Endothelial cell of umbilical vein (primary cell): ENCODE measurements around the gene CHMP3. TPM values are rescaled to one million over a fixed set of nuclear protein-coding genes. Genes with fewer than 3 reads are reported as not detected.

ENCODE experiments used
- BruUV-seq: library from RNA; stranded (reverse); fragments of 400-500 nt; replicated peaks from 2 replicates; lab custom pipeline; 2021; lab: Mats Ljungman, UMichigan
- CTCF ChIA-PET: fragments of 300-600, 350-600 bp; sonication (Branson Sonifier 250); formaldehyde crosslinking; loops from one replicate; lab custom pipeline; 2021; ENCODE audit warnings: antibody characterized with exemption, inconsistent platforms; lab: Charles Lee
- POLR2A ChIA-PET: fragments of 300-600, 350-600 bp; sonication (Branson Sonifier 250); formaldehyde crosslinking; loops from one replicate; lab custom pipeline; 2021; ENCODE audit warnings: antibody characterized with exemption, inconsistent platforms; lab: Charles Lee
- DNase-seq: peaks from one replicate; pipeline ENCODE4 v3.0.0-alpha.2; 2011; ENCODE audit warnings: low read depth, low spot score
- FAIRE-seq: peaks from 2 replicates; lab custom pipeline; 2011; peaks lifted over from hg19 to GRCh38; lab: Jason Lieb, UNC
- H2AFZ ChIP-seq: 2 replicates; pipeline ENCODE4 v1.6.0; 2012; ENCODE audit warnings: low read depth, low read length, control low read depth, inconsistent platforms
- H3K27ac ChIP-seq: 2 replicates; pipeline ENCODE4 v1.5.1; 2011; ENCODE audit warnings: low read depth, mild to moderate bottlenecking, control low read depth, low read length, moderate library complexity; ENCODE audit not compliant: insufficient read depth
- H3K27me3 ChIP-seq, 2 experiments: 2 replicates each; pipeline versions ENCODE4 v1.6.0 to v1.6.1; 2011; ENCODE audit warnings: low read length in 2 of 2, mixed read lengths in 1 of 2; ENCODE audit not compliant: control insufficient read depth in 2 of 2, insufficient read depth in 2 of 2
- H3K36me3 ChIP-seq, 2 experiments: 2 replicates in 1 of 2; 3 replicates in 1 of 2; pipeline ENCODE4 v1.5.1; 2011; ENCODE audit warnings: low read length in 2 of 2, mild to moderate bottlenecking in 1 of 2, moderate library complexity in 1 of 2; ENCODE audit not compliant: control insufficient read depth in 2 of 2, insufficient read depth in 2 of 2; ENCODE audit errors: extremely low read depth in 1 of 2
- H3K4me1 ChIP-seq: 3 replicates; pipeline ENCODE4 v1.5.1; 2011; ENCODE audit warnings: mild to moderate bottlenecking, low read length; ENCODE audit not compliant: control insufficient read depth, insufficient read depth; ENCODE audit errors: extremely low read depth
- H3K4me2 ChIP-seq: 2 replicates; pipeline ENCODE4 v1.6.1; 2011; ENCODE audit warnings: low read length, control low read depth, mixed read lengths; ENCODE audit not compliant: insufficient read depth
- H3K4me3 ChIP-seq, 3 experiments: fragments of 200-600 bp in 1 of 3; sonication (generic), shearing (Covaris generic) in 1 of 3; replicated peaks in 1 of 3; 2 replicates each; pipeline ENCODE4 v1.5.1; 2011 to 2016; ENCODE audit warnings: control low read depth in 3 of 3, low read length in 3 of 3, mild to moderate bottlenecking in 2 of 3, inconsistent platforms in 1 of 3, low read depth in 1 of 3, moderate library complexity in 1 of 3; ENCODE audit not compliant: insufficient read depth in 1 of 3
- H3K79me2 ChIP-seq: 2 replicates; pipeline ENCODE4 v1.6.0; 2012; ENCODE audit warnings: low read length, inconsistent platforms; ENCODE audit not compliant: control insufficient read depth, insufficient read depth
- H3K9ac ChIP-seq: replicated peaks from 2 replicates; pipeline ENCODE3; 2011; ENCODE audit warnings: low read length, control low read depth; ENCODE audit not compliant: insufficient read depth; ENCODE audit errors: extremely low read depth
- H3K9me1 ChIP-seq: replicated peaks from 3 replicates; pipeline ENCODE4 v1.6.0; 2011; ENCODE audit warnings: mild to moderate bottlenecking, low read length; ENCODE audit not compliant: control insufficient read depth, insufficient read depth; ENCODE audit errors: extremely low read depth
- H3K9me3 ChIP-seq: replicated peaks from 2 replicates; pipeline ENCODE4 v1.5.1; 2012; ENCODE audit warnings: low read length, inconsistent platforms; ENCODE audit not compliant: control insufficient read depth, insufficient read depth
- H4K20me1 ChIP-seq: replicated peaks from 2 replicates; pipeline ENCODE3; 2011; ENCODE audit warnings: mild to moderate bottlenecking, low read length; ENCODE audit not compliant: control insufficient read depth, insufficient read depth; ENCODE audit errors: extremely low read depth
- EZH2 ChIP-seq: IDR thresholded peaks from 2 replicates; pipeline ENCODE4 v1.6.1; 2012; ENCODE audit warnings: borderline replicate concordance, low read depth, mild to moderate bottlenecking, moderate library complexity, low read length, inconsistent platforms; ENCODE audit not compliant: severe bottlenecking
- FOS ChIP-seq: IDR thresholded peaks from 2 replicates; pipeline ENCODE4 v1.6.1; 2011; ENCODE audit warnings: mild to moderate bottlenecking, low read length, moderate library complexity, borderline replicate concordance; ENCODE audit not compliant: insufficient read depth
- GATA2 ChIP-seq: IDR thresholded peaks from 2 replicates; pipeline ENCODE4 v1.7.0; 2011; ENCODE audit warnings: low read depth, mild to moderate bottlenecking, moderate library complexity, mixed read lengths, low read length; ENCODE audit not compliant: insufficient read length, insufficient read depth
- JUN ChIP-seq: IDR thresholded peaks from 2 replicates; pipeline ENCODE4 v1.6.1; 2011; ENCODE audit warnings: borderline replicate concordance, low read depth; ENCODE audit not compliant: insufficient read length, insufficient read depth
- MAX ChIP-seq: IDR thresholded peaks from 2 replicates; pipeline ENCODE4 v1.6.1; 2011; ENCODE audit not compliant: insufficient read depth, insufficient read length
- MYC ChIP-seq: IDR thresholded peaks from one replicate; pipeline ENCODE4 v1.6.1; 2011; ENCODE audit warnings: mild to moderate bottlenecking, low read depth, low read length
- POLR2A ChIP-seq: IDR thresholded peaks from 2 replicates; pipeline ENCODE4 v1.6.1; 2012; ENCODE audit warnings: low read depth, mild to moderate bottlenecking, control low read depth, low read length
- POLR2AphosphoS5 ChIP-seq: IDR thresholded peaks from 2 replicates; pipeline ENCODE4 v1.6.1; 2012; ENCODE audit warnings: low read depth, mild to moderate bottlenecking, control low read depth, low read length, moderate library complexity; ENCODE audit not compliant: insufficient read depth
- dilution Hi-C: fragments of 300-500 bp; cut with MboI; formaldehyde crosslinking; loops from one replicate; pipeline ENCODE4 v1.15.0; 2019; ENCODE audit warnings: low sequenced_read_pairs; ENCODE audit not compliant: extremely low pct_ligation_motif_present
- intact Hi-C: fragments of 100-400 bp; cut with micrococcal nuclease; formaldehyde crosslinking; loops from one replicate; pipeline ENCODE4 v1.10.0; 2022
- polyA plus RNA-seq, 4 experiments: library from polyadenylated mRNA; depleted of rRNA in 3 of 4; stranded (reverse) in 3 of 4; unstranded in 1 of 4; fragments of >200 nt; gene quantifications; 2 replicates each; pipeline versions ENCODE4 v1.2.1 to v1.2.3, GENCODE V29; 2011 to 2012; ENCODE audit warnings: missing spikeins in 1 of 4
- total RNA-seq: library from RNA; stranded (reverse); gene quantifications from 2 replicates; pipeline ENCODE4 v1.2.3, GENCODE V29; 2021
- TF ChIP-seq, protein P1 (sequence below), 2 donors: IDR thresholded peaks; 1 replicate in 1 of 2; 2 replicates in 1 of 2; pipeline ENCODE4 v1.5.1; 2011; ENCODE audit warnings: low read length in 2 of 2, mild to moderate bottlenecking in 2 of 2, moderate library complexity in 2 of 2, control low read depth in 1 of 2, inconsistent platforms in 1 of 2, low read depth in 1 of 2; ENCODE audit not compliant: insufficient read depth in 1 of 2; ENCODE audit errors: extremely low read depth in 1 of 2

CHMP3 gene
- total and polyA plus RNA-seq, 2 donors (not counting 3 experiments of a cell fraction or from before 2014, with no cell fraction given): 48.1 to 92.2 TPM

DNA sequence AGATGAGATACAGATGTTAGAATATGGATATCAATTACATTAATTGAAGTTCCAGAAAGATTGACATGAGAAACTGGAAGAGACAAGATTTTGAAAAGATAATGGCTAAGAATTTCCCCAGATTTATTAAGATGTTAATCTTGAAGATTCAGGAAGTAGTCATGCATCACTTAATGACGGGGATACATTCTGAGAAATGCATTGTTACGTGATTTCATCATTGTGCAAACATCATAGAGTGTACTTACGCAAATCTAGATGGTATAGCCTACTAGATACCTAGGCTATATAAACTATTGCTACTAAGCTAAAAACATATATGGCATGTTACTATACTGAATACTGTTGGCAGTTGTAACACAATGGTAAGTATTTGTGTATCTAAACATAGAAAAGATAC, 6.8 kb upstream of the CHMP3 start:
- Histone ChIP-seq H3K9me3 (no peaks in the 10 kb centered on the region), H3K9ac (no peak overlapping the region), H3K9me1 (no peaks in the 10 kb centered on the region), H3K4me3 (no peak overlapping the region), H3K4me2 (no peak overlapping the region), H3K27me3 (no peaks in the 10 kb centered on the region), H4K20me1 (no peaks in the 10 kb centered on the region), H3K79me2 (no peaks in the 10 kb centered on the region), H3K27ac (no peak overlapping the region), H3K4me1 (no peaks in the 10 kb centered on the region), H3K36me3 (no peaks in the 10 kb centered on the region), H2AFZ (no peak overlapping the region)
- ChIA-PET CTCF (no interaction called here), POLR2A (no interaction called here)
- DNase-seq (no peak), FAIRE-seq (no peak)
- TF ChIP-seq POLR2A (no peak), GATA2 (no peak), FOS (no peak), MAX (no peak), JUN (no peak), EZH2 (no peak), POLR2AphosphoS5 (no peak), MYC (no peak)
- TF ChIP-seq, protein P1, sequence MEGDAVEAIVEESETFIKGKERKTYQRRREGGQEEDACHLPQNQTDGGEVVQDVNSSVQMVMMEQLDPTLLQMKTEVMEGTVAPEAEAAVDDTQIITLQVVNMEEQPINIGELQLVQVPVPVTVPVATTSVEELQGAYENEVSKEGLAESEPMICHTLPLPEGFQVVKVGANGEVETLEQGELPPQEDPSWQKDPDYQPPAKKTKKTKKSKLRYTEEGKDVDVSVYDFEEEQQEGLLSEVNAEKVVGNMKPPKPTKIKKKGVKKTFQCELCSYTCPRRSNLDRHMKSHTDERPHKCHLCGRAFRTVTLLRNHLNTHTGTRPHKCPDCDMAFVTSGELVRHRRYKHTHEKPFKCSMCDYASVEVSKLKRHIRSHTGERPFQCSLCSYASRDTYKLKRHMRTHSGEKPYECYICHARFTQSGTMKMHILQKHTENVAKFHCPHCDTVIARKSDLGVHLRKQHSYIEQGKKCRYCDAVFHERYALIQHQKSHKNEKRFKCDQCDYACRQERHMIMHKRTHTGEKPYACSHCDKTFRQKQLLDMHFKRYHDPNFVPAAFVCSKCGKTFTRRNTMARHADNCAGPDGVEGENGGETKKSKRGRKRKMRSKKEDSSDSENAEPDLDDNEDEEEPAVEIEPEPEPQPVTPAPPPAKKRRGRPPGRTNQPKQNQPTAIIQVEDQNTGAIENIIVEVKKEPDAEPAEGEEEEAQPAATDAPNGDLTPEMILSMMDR (IDR thresholded peaks at IDR 0.05; ENCODE audit: extremely low read depth in 1 of 2, insufficient read depth in 1 of 2, low read depth in 1 of 2, low read length in 2 of 2): no peak
- no TSS peak for BruUV-seq
- intact Hi-C loops: no loop called here
- dilution Hi-C loops: no loop called here
